Dendritic cell treated with granulocyte-macrophage colony-stimulating factor and Interleukin-4, amounts not matched to agents 40 ng/mL and 50 ng/mL, for 4 days (primary cell): ENCODE measurements around the gene EEF1AKMT3.

Source experiments
- H3K27ac Mint-ChIP-seq: one replicate; pipeline ENCODE4 v1.8.0; 2022; ENCODE audit warnings: mild to moderate bottlenecking, mixed read lengths
- H3K27me3 Mint-ChIP-seq: one replicate; pipeline ENCODE4 v1.8.0; 2022; ENCODE audit warnings: mild to moderate bottlenecking, mixed read lengths
- H3K36me3 Mint-ChIP-seq: one replicate; pipeline ENCODE4 v1.8.0; 2022; ENCODE audit warnings: low read depth, mixed read lengths
- H3K4me1 Mint-ChIP-seq: one replicate; pipeline ENCODE4 v1.8.0; 2022; ENCODE audit warnings: low read depth, mixed read lengths
- H3K4me3 Mint-ChIP-seq: one replicate; pipeline ENCODE4 v1.8.0; 2022; ENCODE audit warnings: mild to moderate bottlenecking, moderate library complexity, mixed read lengths
- H3K9me3 Mint-ChIP-seq: one replicate; pipeline ENCODE4 v1.8.0; 2022; ENCODE audit warnings: mixed read lengths
- intact Hi-C: fragments of 100-400 bp; cut with micrococcal nuclease; formaldehyde crosslinking; loops from one replicate; pipeline ENCODE4 v1.15.0; 2022

EEF1AKMT3 gene

GRCh38 chr12:57783861-57784260 is 11.4 kb downstream of the EEF1AKMT3 start:
- Mint-ChIP-seq H3K9me3 (no peaks in the 10 kb centered on the region), H3K27me3 (no peaks in the 10 kb centered on the region), H3K4me3 (no peak overlapping the region), H3K4me1 (peaks cover 52% of the 10 kb centered on the region), H3K27ac (no peak overlapping the region), H3K36me3 (peaks cover 65% of the 10 kb centered on the region)
- intact Hi-C loops = no loop called here

GRCh38 chr12:57793920-57794319 is 21.5 kb downstream of the EEF1AKMT3 start:
- H3K9me3 Mint-ChIP-seq = no peaks in the 10 kb centered on the region
- peaks cover 27% of the 10 kb centered on the region for H3K4me1 Mint-ChIP-seq
- H3K36me3 Mint-ChIP-seq = peaks cover 77% of the 10 kb centered on the region
- H3K4me3 Mint-ChIP-seq = no peak overlapping the region
- H3K27ac Mint-ChIP-seq = no peak overlapping the region
- H3K27me3 Mint-ChIP-seq = no peaks in the 10 kb centered on the region
- intact Hi-C loops = no loop called here

- Mint-ChIP-seq H3K4me1 (peaks cover 31% of the 10 kb centered on the region), H3K9me3 (no peaks in the 10 kb centered on the region), H3K4me3 (no peak overlapping the region), H3K36me3 (peaks cover 70% of the 10 kb centered on the region), H3K27ac (peak overlapping the region; percentile 43), H3K27me3 (no peaks in the 10 kb centered on the region)
- intact Hi-C loops = no loop called here
These were observed 22.9 kb downstream of the EEF1AKMT3 start for GRCh38 chr12:57795354-57795753.

GRCh38 chr12:57796996-57797395 is 24.6 kb downstream of the EEF1AKMT3 start:
- no peak overlapping the region for H3K27ac Mint-ChIP-seq
- peaks cover 36% of the 10 kb centered on the region for H3K4me1 Mint-ChIP-seq
- no peaks in the 10 kb centered on the region for H3K27me3 Mint-ChIP-seq
- no peak overlapping the region for H3K4me3 Mint-ChIP-seq
- no peaks in the 10 kb centered on the region for H3K9me3 Mint-ChIP-seq
- H3K36me3 Mint-ChIP-seq = peaks cover 74% of the 10 kb centered on the region
- intact Hi-C loops = no loop called here

GRCh38 chr12:57797933-57798332 is 25.5 kb downstream of the EEF1AKMT3 start:
- Mint-ChIP-seq H3K9me3 (no peaks in the 10 kb centered on the region), H3K27me3 (no peaks in the 10 kb centered on the region), H3K4me1 (peaks cover 36% of the 10 kb centered on the region), H3K4me3 (no peak overlapping the region), H3K36me3 (peaks cover 74% of the 10 kb centered on the region), H3K27ac (peak overlapping the region; percentile 65)
- intact Hi-C loops = no loop called here

GRCh38 chr12:57800965-57801364 is 28.6 kb downstream of the EEF1AKMT3 start:
- intact Hi-C loops = no loop called here
- Mint-ChIP-seq H3K9me3 (no peaks in the 10 kb centered on the region), H3K27me3 (no peaks in the 10 kb centered on the region), H3K36me3 (peaks cover 71% of the 10 kb centered on the region), H3K27ac (no peak overlapping the region), H3K4me1 (peaks cover 31% of the 10 kb centered on the region), H3K4me3 (no peak overlapping the region)

- intact Hi-C loops = no loop called here
- peaks cover 74% of the 10 kb centered on the region for H3K36me3 Mint-ChIP-seq
- H3K27me3 Mint-ChIP-seq = no peaks in the 10 kb centered on the region
- no peak overlapping the region for H3K4me3 Mint-ChIP-seq
- no peak overlapping the region for H3K27ac Mint-ChIP-seq
- H3K9me3 Mint-ChIP-seq = no peaks in the 10 kb centered on the region
- H3K4me1 Mint-ChIP-seq = peaks cover 19% of the 10 kb centered on the region
These were observed 30.2 kb downstream of the EEF1AKMT3 start for GRCh38 chr12:57802607-57803006.

GRCh38 chr12:57803319-57803893 is 31.0 kb downstream of the EEF1AKMT3 start:
- no peaks in the 10 kb centered on the region for H3K9me3 Mint-ChIP-seq
- H3K4me1 Mint-ChIP-seq = peaks cover 13% of the 10 kb centered on the region
- intact Hi-C loops = no loop called here
- H3K27me3 Mint-ChIP-seq = no peaks in the 10 kb centered on the region
- no peak overlapping the region for H3K27ac Mint-ChIP-seq
- H3K36me3 Mint-ChIP-seq = peaks cover 82% of the 10 kb centered on the region
- H3K4me3 Mint-ChIP-seq = no peak overlapping the region

GRCh38 chr12:57806677-57807076 is 34.3 kb downstream of the EEF1AKMT3 start:
- intact Hi-C loops = no loop called here
- H3K36me3 Mint-ChIP-seq = peaks cover 93% of the 10 kb centered on the region
- H3K27ac Mint-ChIP-seq = no peak overlapping the region
- H3K9me3 Mint-ChIP-seq = no peaks in the 10 kb centered on the region
- H3K27me3 Mint-ChIP-seq = no peaks in the 10 kb centered on the region
- H3K4me3 Mint-ChIP-seq = no peak overlapping the region
- H3K4me1 Mint-ChIP-seq = peaks cover 13% of the 10 kb centered on the region

GRCh38 chr12:57807285-57807684 is 34.9 kb downstream of the EEF1AKMT3 start:
- no peak overlapping the region for H3K27ac Mint-ChIP-seq
- H3K36me3 Mint-ChIP-seq = peaks cover 93% of the 10 kb centered on the region
- H3K27me3 Mint-ChIP-seq = no peaks in the 10 kb centered on the region
- no peak overlapping the region for H3K4me3 Mint-ChIP-seq
- intact Hi-C loops = no loop called here
- no peaks in the 10 kb centered on the region for H3K9me3 Mint-ChIP-seq
- H3K4me1 Mint-ChIP-seq = peaks cover 17% of the 10 kb centered on the region

- no peaks in the 10 kb centered on the region for H3K27me3 Mint-ChIP-seq
- peaks cover 22% of the 10 kb centered on the region for H3K4me1 Mint-ChIP-seq
- no peak overlapping the region for H3K27ac Mint-ChIP-seq
- intact Hi-C loops = no loop called here
- H3K9me3 Mint-ChIP-seq = no peaks in the 10 kb centered on the region
- H3K36me3 Mint-ChIP-seq = peaks cover 93% of the 10 kb centered on the region
- H3K4me3 Mint-ChIP-seq = no peak overlapping the region
These were observed 35.9 kb downstream of the EEF1AKMT3 start for GRCh38 chr12:57808351-57808750.

- H3K4me3 Mint-ChIP-seq = no peak overlapping the region
- H3K27me3 Mint-ChIP-seq = no peaks in the 10 kb centered on the region
- no peak overlapping the region for H3K27ac Mint-ChIP-seq
- H3K9me3 Mint-ChIP-seq = no peaks in the 10 kb centered on the region
- peaks cover 94% of the 10 kb centered on the region for H3K36me3 Mint-ChIP-seq
- intact Hi-C loops = no loop called here
- H3K4me1 Mint-ChIP-seq = peaks cover 25% of the 10 kb centered on the region
These were observed 37.0 kb downstream of the EEF1AKMT3 start for GRCh38 chr12:57809425-57809824.

GRCh38 chr12:57810450-57810849 is 38.0 kb downstream of the EEF1AKMT3 start:
- Mint-ChIP-seq H3K27ac (no peak overlapping the region), H3K4me1 (peaks cover 29% of the 10 kb centered on the region), H3K36me3 (peaks cover 89% of the 10 kb centered on the region), H3K9me3 (no peaks in the 10 kb centered on the region), H3K27me3 (no peaks in the 10 kb centered on the region), H3K4me3 (no peak overlapping the region)
- intact Hi-C loops = no loop called here

- intact Hi-C loops = no loop called here
- Mint-ChIP-seq H3K36me3 (peaks cover 84% of the 10 kb centered on the region), H3K4me1 (peaks cover 36% of the 10 kb centered on the region), H3K4me3 (no peak overlapping the region), H3K27ac (no peak overlapping the region), H3K27me3 (no peaks in the 10 kb centered on the region), H3K9me3 (no peaks in the 10 kb centered on the region)
These were observed 38.8 kb downstream of the EEF1AKMT3 start for GRCh38 chr12:57811028-57811755.
